Activated naive CD4-positive, alpha-beta T cell treated with anti-CD3 and anti-CD28 coated beads, Interleukin-2, amount 10 ng/mL, durations not matched to agents 7 days and 5 days (primary cell): ENCODE data around the gene COL26A1.
"Not testable (repeated sequence)": the region's sequence is repeated elsewhere in the genome, so short reads cannot be mapped to it uniquely, and the experiment has no call there.

Experiments used
- CTCF ChIA-PET: fragments of 350-600 bp; sonication (Branson Sonifier 250); formaldehyde crosslinking; loops from one replicate; lab custom pipeline; 2021; ENCODE audit warnings: antibody characterized with exemption; lab: Charles Lee
- DNase-seq: peaks from one replicate; pipeline ENCODE4 v3.0.0-alpha.2; 2020
- H3K27ac Mint-ChIP-seq: one replicate; pipeline ENCODE4 v1.8.0; 2021; ENCODE audit warnings: mild to moderate bottlenecking, moderate library complexity, mixed read lengths
- H3K27me3 Mint-ChIP-seq: one replicate; pipeline ENCODE4 v1.8.0; 2021; ENCODE audit warnings: mild to moderate bottlenecking, mixed read lengths
- H3K36me3 Mint-ChIP-seq: one replicate; pipeline ENCODE4 v1.8.0; 2021; ENCODE audit warnings: mixed read lengths
- H3K4me1 Mint-ChIP-seq: one replicate; pipeline ENCODE4 v1.8.0; 2021; ENCODE audit warnings: mixed read lengths
- H3K4me3 Mint-ChIP-seq: one replicate; pipeline ENCODE4 v1.8.0; 2021; ENCODE audit warnings: mild to moderate bottlenecking, moderate library complexity, mixed read lengths
- H3K9me3 Mint-ChIP-seq: one replicate; pipeline ENCODE4 v1.8.0; 2021; ENCODE audit warnings: mixed read lengths

The COL26A1 gene

DNA sequence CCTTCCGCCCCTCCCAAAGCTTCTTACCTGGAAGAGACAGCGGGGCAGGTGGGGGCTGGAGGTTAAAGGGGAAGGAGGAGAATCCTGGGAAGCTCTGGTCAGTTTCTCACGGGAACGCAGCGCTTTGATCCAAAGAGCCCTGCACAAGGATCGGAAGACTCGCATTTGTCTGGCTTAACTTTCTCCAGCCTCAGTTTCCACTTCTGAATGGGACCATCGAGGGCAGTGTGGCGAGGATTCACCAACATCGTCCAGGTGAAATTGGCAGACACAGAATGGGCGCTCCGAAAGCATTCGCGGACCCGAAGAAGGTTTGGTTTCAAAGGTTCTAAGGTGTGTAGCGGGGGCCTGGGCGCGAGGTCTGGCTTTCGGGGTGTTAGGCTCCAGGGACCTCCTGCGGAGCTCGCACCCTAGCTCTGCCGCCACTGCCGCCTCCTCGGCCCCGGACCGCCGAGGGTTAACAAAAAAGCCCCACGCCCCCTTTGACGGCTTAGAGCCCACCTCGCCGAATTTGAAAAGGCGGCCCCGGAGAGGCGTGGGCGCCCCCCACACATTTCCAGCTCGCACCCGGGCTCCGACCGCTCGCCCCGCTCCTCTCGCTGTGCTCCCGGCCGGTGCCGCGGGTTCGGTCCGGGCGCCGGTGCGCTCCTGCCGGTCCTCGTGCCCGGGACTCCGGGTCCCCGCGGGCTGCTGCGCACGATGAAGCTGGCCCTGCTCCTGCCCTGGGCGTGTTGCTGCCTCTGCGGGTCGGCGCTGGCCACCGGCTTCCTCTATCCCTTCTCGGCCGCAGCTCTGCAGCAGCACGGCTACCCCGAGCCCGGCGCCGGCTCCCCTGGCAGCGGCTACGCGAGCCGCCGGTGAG is at the start of gene COL26A1:
Gene COL26A1, plus strand, starts transcription at position 542 of the 862 bp plus-strand sequence. Its CDS starts 158 bp downstream, at position 700.
- H3K27me3 Mint-ChIP-seq, result peaks cover 56% of the 10 kb centered on the region
- H3K27ac Mint-ChIP-seq, result no peak within 1 kb of the TSS
- no peak for DNase-seq
- no peaks in the 10 kb centered on the region for H3K9me3 Mint-ChIP-seq
- CTCF ChIA-PET, result interaction anchor here (1.5 to 4.5 kb wide), 3 partner anchors 11 to 145 kb away, joined by 4 to 40 read pairs (median 32); no protein-coding TSS in a partner anchor
- H3K4me1 Mint-ChIP-seq, result no peaks in the 10 kb centered on the region
- no peak within 1 kb of the TSS for H3K4me3 Mint-ChIP-seq
- no peaks in the 10 kb centered on the region for H3K36me3 Mint-ChIP-seq

DNA sequence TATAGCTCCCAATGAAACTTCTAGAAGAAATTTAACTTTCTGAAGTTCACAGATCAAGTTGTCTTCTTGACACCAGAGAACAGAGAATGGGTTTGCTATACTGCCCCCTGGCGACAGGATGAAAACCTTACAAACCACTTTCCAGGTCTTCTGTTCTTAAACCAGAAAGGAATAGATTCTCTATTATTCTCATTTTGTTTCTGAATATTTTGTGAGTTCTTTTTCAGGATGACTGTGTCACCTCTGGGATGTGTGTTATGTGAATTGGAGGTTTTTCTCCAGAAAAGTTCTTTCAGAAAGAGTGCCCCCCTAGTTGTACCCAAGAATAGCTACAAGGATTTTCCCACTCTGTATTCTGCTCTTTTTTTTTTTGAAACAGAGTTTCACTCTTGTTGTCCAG is 47.3 kb upstream of the COL26A1 start:
- Mint-ChIP-seq H3K9me3 (peaks cover 10% of the 10 kb centered on the region), H3K27ac (no peak overlapping the region), H3K4me3 (no peak overlapping the region), H3K36me3 (peaks cover 16% of the 10 kb centered on the region), H3K4me1 (no peaks in the 10 kb centered on the region), H3K27me3 (no peaks in the 10 kb centered on the region)
- DNase-seq, result peak; percentile 70
- CTCF ChIA-PET, result interaction anchor here (0.6 to 1.9 kb wide), 17 partner anchors 9 to 406 kb away, joined by 3 to 6 read pairs (median 3); no protein-coding TSS in a partner anchor

DNA sequence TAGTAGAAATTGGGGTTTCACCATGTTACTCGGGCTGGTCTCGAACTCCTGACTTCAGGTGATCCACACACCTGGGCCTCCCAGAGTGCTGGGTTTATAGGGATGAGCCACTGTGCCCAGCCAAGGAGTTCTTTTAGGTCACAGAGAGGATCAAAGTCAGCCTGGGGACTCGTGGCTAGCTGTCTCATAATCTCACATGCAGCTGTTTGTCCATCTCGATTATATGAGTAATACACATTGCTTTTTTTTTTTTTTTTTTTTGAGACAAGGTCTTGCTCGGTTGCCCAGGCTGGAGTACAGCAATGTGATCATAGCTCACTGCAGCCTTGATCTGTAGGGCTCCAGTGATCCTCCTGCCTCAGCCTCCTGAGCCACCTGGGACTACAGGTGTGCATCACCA is 43.3 kb upstream of the COL26A1 start:
- no peaks in the 10 kb centered on the region for H3K9me3 Mint-ChIP-seq
- CTCF ChIA-PET, result interaction anchor here (0.6 kb wide), 1 partner anchor 486 kb away, joined by 5 read pairs; no protein-coding TSS in a partner anchor
- peaks cover 20% of the 10 kb centered on the region for H3K4me1 Mint-ChIP-seq
- H3K27me3 Mint-ChIP-seq, result peaks cover 9% of the 10 kb centered on the region
- H3K36me3 Mint-ChIP-seq, result peaks cover 10% of the 10 kb centered on the region
- DNase-seq, result no peak
- H3K4me3 Mint-ChIP-seq, result no peak overlapping the region
- no peak overlapping the region for H3K27ac Mint-ChIP-seq

DNA sequence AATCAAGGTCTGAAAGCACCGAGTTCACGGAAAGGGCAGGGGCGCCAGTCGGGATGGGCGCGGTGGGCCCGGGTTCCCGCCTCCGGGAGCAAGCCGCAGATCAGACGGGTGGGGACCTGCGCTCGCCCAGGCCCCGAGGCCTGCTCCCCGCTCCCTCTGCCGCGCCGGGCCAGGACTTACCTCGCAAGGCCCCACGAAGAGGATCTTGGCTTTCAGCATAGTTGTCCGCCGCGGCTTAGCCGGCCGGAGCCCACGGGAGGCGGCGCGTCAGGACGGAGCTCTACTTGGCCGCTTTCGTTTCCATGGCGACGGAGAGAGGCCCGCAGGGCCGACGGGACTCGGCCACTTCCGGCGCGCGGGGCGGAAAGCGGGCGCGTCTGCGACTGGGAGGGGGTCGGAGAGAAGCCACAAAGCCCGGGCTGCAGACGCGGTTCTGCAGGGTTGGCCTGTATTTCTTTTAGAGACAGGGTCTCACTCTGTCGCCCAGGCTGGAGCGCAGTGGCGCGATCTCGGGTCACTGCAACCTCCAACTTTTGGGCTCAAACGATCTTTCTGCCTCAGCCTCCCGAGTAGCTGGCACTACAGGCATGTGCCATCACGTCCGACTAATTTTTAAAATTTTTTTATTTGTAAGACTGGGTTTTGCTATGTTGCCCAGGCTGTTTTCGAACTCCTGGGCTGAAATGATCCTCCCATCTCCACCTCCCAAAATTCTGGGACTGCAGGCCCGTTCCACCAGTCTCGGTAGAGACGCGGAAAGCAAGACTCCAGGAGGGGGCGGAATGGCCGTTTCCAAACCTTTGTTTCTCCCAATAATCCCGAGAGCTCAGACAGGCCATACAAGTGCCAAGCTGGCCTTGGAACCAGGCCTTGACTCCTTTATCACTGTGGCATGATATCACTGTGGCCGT is 40.9 kb upstream of the COL26A1 start, which contains the start of gene IFT22:
Gene IFT22, minus strand, starts transcription at position 322 of the 911 bp plus-strand sequence. Its CDS starts 103 bp downstream, at position 219.
- peaks cover 9% of the 10 kb centered on the region for H3K27me3 Mint-ChIP-seq
- CTCF ChIA-PET, result interaction anchor here (0.9 to 1.0 kb wide), 2 partner anchors 11 to 90 kb away, joined by 3 to 4 read pairs; no protein-coding TSS in a partner anchor
- H3K9me3 Mint-ChIP-seq, result no peaks in the 10 kb centered on the region
- H3K27ac Mint-ChIP-seq, result peak within 1 kb of the TSS; percentile 88
- no peaks in the 10 kb centered on the region for H3K36me3 Mint-ChIP-seq
- peak; percentile 93 for DNase-seq
- peak within 1 kb of the TSS; percentile 87 for H3K4me3 Mint-ChIP-seq
- H3K4me1 Mint-ChIP-seq, result peaks cover 20% of the 10 kb centered on the region

DNA sequence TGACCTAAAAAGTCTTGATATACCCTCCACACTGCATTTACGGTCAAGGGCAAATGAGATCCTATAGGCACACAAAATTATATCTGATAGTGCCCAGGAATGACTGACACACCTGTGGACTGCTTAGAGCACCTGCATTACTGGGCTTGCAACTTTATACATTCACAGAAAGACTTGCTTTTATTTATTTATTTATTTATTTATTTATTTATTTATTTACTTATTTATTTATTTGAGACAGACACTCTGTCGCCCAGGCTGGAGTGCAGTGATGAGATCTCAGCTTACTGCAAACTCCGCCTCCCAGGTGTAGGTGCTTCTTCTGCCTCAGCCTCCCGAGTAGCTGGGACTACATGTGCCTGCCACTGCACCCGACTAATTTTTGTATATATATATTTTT is 34.5 kb upstream of the COL26A1 start:
- Mint-ChIP-seq H3K27me3 (peaks cover 15% of the 10 kb centered on the region), H3K4me3 (no peak overlapping the region), H3K36me3 (no peaks in the 10 kb centered on the region), H3K27ac (no peak overlapping the region), H3K9me3 (no peaks in the 10 kb centered on the region), H3K4me1 (peaks cover 2% of the 10 kb centered on the region)
- DNase-seq, result no peak
- CTCF ChIA-PET, result interaction anchor here (1.0 to 1.2 kb wide), 2 partner anchors 13 to 46 kb away, joined by 3 to 5 read pairs; no protein-coding TSS in a partner anchor

DNA sequence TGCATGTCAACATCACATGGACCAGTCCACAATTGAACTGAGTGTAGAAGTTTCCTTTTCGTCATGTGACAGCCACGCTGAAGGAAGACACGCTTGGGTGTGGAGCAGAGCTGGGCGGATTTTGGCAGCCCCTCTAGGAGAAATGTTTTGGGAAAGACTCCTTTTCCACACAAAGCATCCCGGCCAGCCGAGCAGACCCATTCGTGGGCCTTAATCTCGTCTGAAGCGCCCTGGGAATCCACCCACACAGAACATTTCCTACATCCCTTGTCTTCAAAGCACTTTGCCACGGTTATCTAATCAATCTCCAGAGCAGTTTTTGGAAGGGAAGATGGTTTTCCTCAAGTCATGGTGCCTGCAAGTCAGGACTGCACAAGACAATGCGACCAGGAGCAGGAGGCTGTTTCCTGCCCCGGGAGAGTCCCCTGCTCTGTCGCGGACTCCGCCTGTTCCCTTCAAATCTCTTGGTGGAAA is 32.6 kb upstream of the COL26A1 start:
- Mint-ChIP-seq H3K36me3 (no peaks in the 10 kb centered on the region), H3K27ac (peak overlapping the region; percentile 8), H3K27me3 (peaks cover 6% of the 10 kb centered on the region), H3K9me3 (no peaks in the 10 kb centered on the region), H3K4me3 (no peak overlapping the region), H3K4me1 (no peaks in the 10 kb centered on the region)
- CTCF ChIA-PET, result no interaction called here
- no peak for DNase-seq

DNA sequence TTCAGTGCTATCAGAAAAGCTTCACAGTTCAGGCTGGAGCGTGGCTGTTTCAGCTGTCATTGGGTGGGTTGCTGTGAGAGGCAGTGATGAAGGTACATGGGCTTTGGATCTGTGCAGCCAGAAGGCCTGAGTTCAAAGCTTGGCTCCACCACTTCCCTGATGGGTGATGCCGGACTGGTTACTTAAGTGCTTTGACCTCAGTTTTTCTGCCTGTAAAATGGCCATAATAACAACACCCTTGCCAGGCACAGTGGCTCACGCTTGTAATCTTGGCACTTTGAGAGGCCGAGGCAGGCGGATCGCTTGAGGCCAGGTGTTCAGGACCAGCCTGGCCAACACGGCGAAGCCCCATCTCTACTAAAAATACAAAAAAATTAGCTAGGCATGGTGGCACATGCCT is 30.6 kb upstream of the COL26A1 start:
- Mint-ChIP-seq H3K27ac (no peak overlapping the region), H3K27me3 (peaks cover 6% of the 10 kb centered on the region), H3K9me3 (no peaks in the 10 kb centered on the region), H3K4me1 (no peaks in the 10 kb centered on the region), H3K36me3 (no peaks in the 10 kb centered on the region), H3K4me3 (no peak overlapping the region)
- no peak for DNase-seq
- CTCF ChIA-PET, result interaction anchor here (1.2 to 1.4 kb wide), 2 partner anchors 10 to 109 kb away, joined by 3 read pairs; partner anchors contain the start of gene IFT22

DNA sequence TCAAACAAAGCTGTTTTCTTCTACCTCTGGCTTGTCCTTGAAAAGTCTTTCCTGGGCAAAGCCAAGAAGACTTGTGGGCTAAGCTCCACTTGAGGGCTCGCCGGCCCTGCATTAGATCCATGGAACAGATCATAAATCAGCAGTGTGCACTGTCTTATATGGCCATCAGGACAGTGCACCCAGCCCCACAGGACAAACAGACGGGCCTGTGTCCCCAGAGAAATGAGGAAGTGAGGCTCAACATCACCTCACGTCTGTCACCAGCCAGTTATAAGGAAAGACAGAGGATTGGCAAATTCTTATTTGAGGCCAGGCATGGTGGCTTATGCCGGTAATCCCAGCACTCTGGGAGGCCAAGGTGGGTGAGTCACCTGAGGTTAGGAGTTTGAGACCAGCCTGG is 28.8 kb upstream of the COL26A1 start:
- H3K4me3 Mint-ChIP-seq, result no peak overlapping the region
- CTCF ChIA-PET, result no interaction called here
- no peaks in the 10 kb centered on the region for H3K9me3 Mint-ChIP-seq
- no peak overlapping the region for H3K27ac Mint-ChIP-seq
- no peaks in the 10 kb centered on the region for H3K36me3 Mint-ChIP-seq
- H3K27me3 Mint-ChIP-seq, result peaks cover 6% of the 10 kb centered on the region
- H3K4me1 Mint-ChIP-seq, result no peaks in the 10 kb centered on the region
- DNase-seq, result no peak

DNA sequence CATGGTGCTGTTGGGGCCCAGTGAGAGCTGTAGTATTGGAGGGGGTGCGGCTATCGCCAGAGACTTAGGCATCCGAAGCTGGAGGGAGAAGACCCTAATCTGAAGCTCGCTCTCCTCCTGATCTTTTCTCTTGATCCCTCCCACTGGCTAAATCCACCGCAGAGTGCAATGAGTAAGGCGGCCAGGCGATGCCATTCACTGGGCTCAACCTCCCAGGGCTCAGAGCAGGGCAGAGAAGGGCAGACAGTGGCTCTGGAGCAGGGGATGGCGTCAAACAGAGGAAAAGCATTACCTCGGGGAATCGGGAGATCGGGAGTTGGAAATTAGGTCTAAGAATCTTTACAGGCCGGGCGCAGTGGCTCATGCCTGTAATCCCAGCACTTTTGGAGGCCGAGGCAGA is 22.3 kb upstream of the COL26A1 start:
- Mint-ChIP-seq H3K4me1 (no peaks in the 10 kb centered on the region), H3K36me3 (no peaks in the 10 kb centered on the region), H3K27me3 (peaks cover 22% of the 10 kb centered on the region), H3K4me3 (no peak overlapping the region), H3K27ac (no peak overlapping the region), H3K9me3 (no peaks in the 10 kb centered on the region)
- CTCF ChIA-PET, result no interaction called here
- DNase-seq, result no peak

DNA sequence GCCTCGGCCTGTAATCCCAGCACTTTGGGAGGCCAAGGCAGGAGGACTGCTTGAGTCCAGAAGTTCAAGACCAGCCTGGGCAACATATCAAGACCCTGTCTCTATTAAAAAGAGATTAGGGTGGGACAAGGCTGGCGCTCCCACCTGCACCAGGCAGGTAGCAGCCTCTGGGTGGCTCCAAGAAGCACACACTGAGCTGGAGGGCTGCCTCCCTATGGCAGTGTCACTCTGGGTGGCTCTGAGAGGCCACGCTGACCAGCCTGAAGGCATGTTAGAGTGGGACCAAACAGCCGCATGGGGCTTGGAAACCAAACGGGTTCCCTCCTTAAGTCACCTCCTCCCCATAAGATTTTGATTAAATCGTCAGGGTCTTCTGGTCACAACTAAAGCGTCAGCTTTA is 19.8 kb upstream of the COL26A1 start:
- no peak for DNase-seq
- CTCF ChIA-PET, result no interaction called here
- no peaks in the 10 kb centered on the region for H3K9me3 Mint-ChIP-seq
- H3K4me3 Mint-ChIP-seq, result no peak overlapping the region
- H3K36me3 Mint-ChIP-seq, result no peaks in the 10 kb centered on the region
- no peaks in the 10 kb centered on the region for H3K4me1 Mint-ChIP-seq
- H3K27me3 Mint-ChIP-seq, result peaks cover 22% of the 10 kb centered on the region
- no peak overlapping the region for H3K27ac Mint-ChIP-seq

DNA sequence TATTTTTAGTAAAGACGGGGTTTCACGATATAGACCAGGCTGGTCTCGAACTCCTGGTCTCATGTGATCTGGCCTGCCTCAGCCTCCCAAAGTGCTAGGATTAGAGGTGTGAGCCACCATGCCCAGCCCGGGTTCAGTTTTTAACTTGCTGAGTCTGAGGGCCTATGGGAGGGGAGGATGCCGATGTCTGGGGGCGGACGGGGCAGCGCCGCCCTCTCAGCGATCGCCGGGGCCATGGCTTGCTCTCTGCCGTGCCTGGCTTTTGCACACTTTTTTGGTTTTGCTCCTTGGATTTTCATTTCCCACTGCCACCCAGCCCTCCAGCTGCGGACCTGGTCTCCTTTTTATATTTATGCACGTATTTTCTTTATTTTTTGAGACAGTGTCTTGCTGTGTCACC is 15.2 kb upstream of the COL26A1 start:
- Mint-ChIP-seq H3K4me1 (peaks cover 7% of the 10 kb centered on the region), H3K4me3 (no peak overlapping the region), H3K36me3 (no peaks in the 10 kb centered on the region), H3K27ac (no peak overlapping the region), H3K9me3 (peaks cover 2% of the 10 kb centered on the region), H3K27me3 (peaks cover 21% of the 10 kb centered on the region)
- CTCF ChIA-PET, result no interaction called here
- no peak for DNase-seq

DNA sequence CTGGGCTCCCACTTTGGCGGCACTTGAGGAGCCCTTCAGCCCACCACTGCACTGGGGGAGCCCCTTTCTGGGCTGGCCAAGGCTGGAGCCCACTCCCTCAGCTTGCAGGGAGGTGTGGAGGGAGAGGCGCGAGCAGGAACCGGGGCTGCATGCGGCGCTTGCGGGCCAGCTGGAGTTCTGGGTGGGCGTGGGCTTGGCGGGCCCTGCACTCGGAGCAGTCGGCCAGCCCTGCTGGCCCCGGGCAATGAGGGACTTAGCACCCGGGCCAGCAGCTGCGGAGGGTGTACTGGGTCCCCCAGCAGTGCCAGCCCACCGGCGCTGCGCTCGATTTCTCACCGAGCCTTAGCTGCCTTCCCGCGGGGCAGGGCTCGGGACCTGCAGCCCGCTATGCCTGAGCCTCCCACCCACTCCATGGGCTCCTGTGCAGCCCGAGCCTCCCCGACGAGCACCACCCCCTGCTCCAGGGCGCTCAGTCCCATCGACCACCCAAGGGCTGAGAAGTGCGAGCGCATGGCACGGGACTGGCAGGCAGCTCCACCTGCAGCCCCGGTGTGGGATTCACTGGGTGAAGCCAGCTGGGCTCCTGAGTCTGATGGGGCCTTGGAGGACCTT is 14.1 kb upstream of the COL26A1 start:
- Mint-ChIP-seq H3K27me3 (peaks cover 18% of the 10 kb centered on the region), H3K4me1 (peaks cover 13% of the 10 kb centered on the region)
- H3K27ac Mint-ChIP-seq, DNase-seq, H3K4me3 Mint-ChIP-seq, H3K9me3 Mint-ChIP-seq, CTCF ChIA-PET, H3K36me3 Mint-ChIP-seq: not testable (repeated sequence)

DNA sequence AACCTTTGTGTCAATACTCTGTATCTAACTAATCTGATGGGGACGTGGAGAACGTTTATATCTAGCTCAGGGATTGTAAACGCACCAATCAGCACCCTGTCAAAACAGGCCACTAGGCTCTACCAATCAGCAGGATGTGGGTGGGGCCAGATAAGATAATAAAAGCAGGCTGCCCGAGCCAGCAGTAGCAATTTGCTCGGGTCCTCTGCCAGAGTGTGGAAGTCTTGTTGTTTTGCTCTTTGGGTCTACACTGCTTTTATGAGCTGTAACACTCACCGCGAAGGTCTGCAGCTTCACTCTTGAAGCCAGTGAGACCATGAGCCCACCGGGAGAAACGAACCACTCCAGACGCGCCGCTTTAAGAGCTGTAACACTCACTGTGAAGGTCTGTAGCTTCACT is 13.4 kb upstream of the COL26A1 start:
- H3K4me3 Mint-ChIP-seq, H3K27ac Mint-ChIP-seq, H3K36me3 Mint-ChIP-seq, H3K9me3 Mint-ChIP-seq, DNase-seq: not testable (repeated sequence)
- Mint-ChIP-seq H3K27me3 (peaks cover 24% of the 10 kb centered on the region), H3K4me1 (peaks cover 13% of the 10 kb centered on the region)
- CTCF ChIA-PET, result interaction anchor here (0.7 kb wide), 1 partner anchor 35 kb away, joined by 3 read pairs; no protein-coding TSS in a partner anchor
